Tibial nerve (tissue), 4 donors: ENCODE data around the gene RNF14. TPM values are rescaled to one million over a fixed set of nuclear protein-coding genes. Genes with fewer than 3 reads are reported as not detected.

Experiments
- DNase-seq, 2 donors: peaks; one replicate each; pipeline ENCODE4 v3.0.0-alpha.2; 2019; ENCODE audit warnings: low spot score in 2 of 2
- H3K27ac ChIP-seq, 4 donors: fragments of 200-600 bp; sonication (generic) in 3 of 4; one replicate each; pipeline ENCODE4 v1.5.1; 2017 to 2019; ENCODE audit warnings: mild to moderate bottlenecking in 1 of 4
- H3K27me3 ChIP-seq, 2 donors: fragments of 200-600 bp; sonication (generic) in 1 of 2; one replicate each; pipeline versions ENCODE4 v1.5.1 to v1.6.0; 2017 to 2019
- H3K36me3 ChIP-seq, 3 donors: fragments of 200-600 bp; sonication (generic); one replicate each; pipeline ENCODE4 v1.5.1; 2018 to 2019
- H3K4me1 ChIP-seq, 4 donors: fragments of 200-600 bp; sonication (generic) in 3 of 4; one replicate each; pipeline ENCODE4 v1.5.1; 2017 to 2019
- H3K4me3 ChIP-seq, 4 donors: fragments of 200-600 bp; sonication (generic) in 3 of 4; one replicate each; pipeline ENCODE4 v1.5.1; 2017 to 2019; ENCODE audit warnings: mild to moderate bottlenecking in 1 of 4, moderate library complexity in 1 of 4
- H3K9me3 ChIP-seq, 4 donors: fragments of 200-600 bp; sonication (generic) in 3 of 4; one replicate each; pipeline ENCODE4 v1.5.1; 2017 to 2019
- EP300 ChIP-seq, 2 donors: sonication (generic); formaldehyde crosslinking; IDR thresholded peaks; one replicate each; pipeline ENCODE4 v1.6.1; 2017; ENCODE audit warnings: antibody characterized with exemption in 2 of 2, mild to moderate bottlenecking in 1 of 2
- POLR2A ChIP-seq, 2 donors: fragments of 450-650 bp; IDR thresholded peaks; one replicate each; pipeline ENCODE4 v1.6.1; 2017; ENCODE audit warnings: antibody characterized with exemption in 2 of 2, mild to moderate bottlenecking in 2 of 2, moderate library complexity in 2 of 2
- WGBS, 2 donors: methylation state at CpG; one replicate each; pipeline ENCODE4 v1.1.5; 2018; 5-methylcytosine and 5-hydroxymethylcytosine counted together
- total RNA-seq, 4 donors: library from RNA; depleted of rRNA; stranded (reverse); fragments of >200 nt; gene quantifications; one replicate each; pipeline ENCODE4 v1.1.0, GENCODE V29; 2016
- TF ChIP-seq, protein P1 (sequence below), 5 experiments: fragments of 200-600 bp in 3 of 5; fragments of 450-650 bp in 2 of 5; sonication (generic) in 3 of 5; IDR thresholded peaks; one replicate each; pipeline ENCODE4 v1.5.1; 2016 to 2019; ENCODE audit warnings: antibody characterized with exemption in 5 of 5, mild to moderate bottlenecking in 3 of 5, moderate library complexity in 2 of 5

Gene RNF14
- total RNA-seq, 4 donors from 2014 or later, result 48.0 to 70.5 (median 57.8) TPM

- Histone ChIP-seq H3K27me3 (no peaks in the 10 kb centered on the region), H3K27ac (no peak overlapping the region), H3K4me1 (peaks cover 0 to 15% (median 4%) of the 10 kb centered on the region in 4 donors), H3K9me3 (no peaks in the 10 kb centered on the region), H3K36me3 (peaks cover 0 to 65% (median 0%) of the 10 kb centered on the region in 3 donors), H3K4me3 (no peak overlapping the region)
- TF ChIP-seq POLR2A (IDR thresholded peaks at IDR 0.05) (no peak), EP300 (IDR thresholded peaks at IDR 0.05) (no peak)
- TF ChIP-seq, protein P1, sequence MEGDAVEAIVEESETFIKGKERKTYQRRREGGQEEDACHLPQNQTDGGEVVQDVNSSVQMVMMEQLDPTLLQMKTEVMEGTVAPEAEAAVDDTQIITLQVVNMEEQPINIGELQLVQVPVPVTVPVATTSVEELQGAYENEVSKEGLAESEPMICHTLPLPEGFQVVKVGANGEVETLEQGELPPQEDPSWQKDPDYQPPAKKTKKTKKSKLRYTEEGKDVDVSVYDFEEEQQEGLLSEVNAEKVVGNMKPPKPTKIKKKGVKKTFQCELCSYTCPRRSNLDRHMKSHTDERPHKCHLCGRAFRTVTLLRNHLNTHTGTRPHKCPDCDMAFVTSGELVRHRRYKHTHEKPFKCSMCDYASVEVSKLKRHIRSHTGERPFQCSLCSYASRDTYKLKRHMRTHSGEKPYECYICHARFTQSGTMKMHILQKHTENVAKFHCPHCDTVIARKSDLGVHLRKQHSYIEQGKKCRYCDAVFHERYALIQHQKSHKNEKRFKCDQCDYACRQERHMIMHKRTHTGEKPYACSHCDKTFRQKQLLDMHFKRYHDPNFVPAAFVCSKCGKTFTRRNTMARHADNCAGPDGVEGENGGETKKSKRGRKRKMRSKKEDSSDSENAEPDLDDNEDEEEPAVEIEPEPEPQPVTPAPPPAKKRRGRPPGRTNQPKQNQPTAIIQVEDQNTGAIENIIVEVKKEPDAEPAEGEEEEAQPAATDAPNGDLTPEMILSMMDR (IDR thresholded peaks at IDR 0.05), result peak; percentile 67 to 81 (median 78)
- 12 to 14% methylated on average over 2 of the region's 2 CpGs for WGBS, 2 donors
- peak; percentile 75 to 95 for DNase-seq
Measured at GRCh38 chr5:141992349-141992963, 23.6 kb downstream of the RNF14 start.

DNA sequence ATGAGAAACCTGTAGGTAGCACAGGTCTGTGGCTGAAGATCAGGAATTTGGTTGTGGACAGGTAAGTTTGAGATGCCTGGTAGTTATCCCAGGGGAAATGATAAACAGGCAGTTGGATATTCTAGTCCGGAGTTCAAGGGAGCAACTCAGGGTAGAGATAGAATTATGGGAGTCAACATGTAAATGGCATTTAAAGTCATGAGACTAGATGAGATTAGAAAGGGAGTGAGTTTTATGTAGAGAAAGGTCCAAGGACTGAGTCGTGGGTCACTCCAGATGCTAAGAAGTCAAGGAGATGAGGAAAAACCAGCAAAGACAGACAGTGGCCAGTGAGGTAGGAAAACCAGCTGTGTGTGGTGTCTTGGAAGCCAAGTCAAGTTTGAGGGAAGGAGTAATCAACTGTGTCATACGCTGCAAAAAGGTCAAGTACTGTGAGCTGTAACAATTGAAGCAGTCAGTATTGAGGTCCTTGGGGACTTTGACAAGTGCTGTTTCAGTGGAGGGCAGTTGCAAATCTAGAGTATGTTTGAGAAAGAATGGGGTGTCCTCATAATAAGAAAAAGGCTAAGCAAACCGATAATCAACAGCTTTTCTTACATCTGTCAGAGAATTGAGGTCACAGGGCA, 25.7 kb downstream of the RNF14 start:
- TF ChIP-seq POLR2A (IDR thresholded peaks at IDR 0.05), result no peak
- no peak for TF ChIP-seq EP300 (IDR thresholded peaks at IDR 0.05)
- TF ChIP-seq, protein P1 (IDR thresholded peaks at IDR 0.05), result no peak
- 33 to 43% methylated on average over 4 of the region's 4 CpGs for WGBS, 2 donors
- Histone ChIP-seq H3K27me3 (no peaks in the 10 kb centered on the region), H3K4me3 (no peak overlapping the region), H3K9me3 (no peaks in the 10 kb centered on the region), H3K27ac (peak overlapping the region in 2 of 4 donors; percentile 4 to 46), H3K4me1 (peaks cover 0 to 15% (median 4%) of the 10 kb centered on the region in 4 donors), H3K36me3 (peaks cover 0 to 60% (median 0%) of the 10 kb centered on the region in 3 donors)
- DNase-seq, result no peak

DNA sequence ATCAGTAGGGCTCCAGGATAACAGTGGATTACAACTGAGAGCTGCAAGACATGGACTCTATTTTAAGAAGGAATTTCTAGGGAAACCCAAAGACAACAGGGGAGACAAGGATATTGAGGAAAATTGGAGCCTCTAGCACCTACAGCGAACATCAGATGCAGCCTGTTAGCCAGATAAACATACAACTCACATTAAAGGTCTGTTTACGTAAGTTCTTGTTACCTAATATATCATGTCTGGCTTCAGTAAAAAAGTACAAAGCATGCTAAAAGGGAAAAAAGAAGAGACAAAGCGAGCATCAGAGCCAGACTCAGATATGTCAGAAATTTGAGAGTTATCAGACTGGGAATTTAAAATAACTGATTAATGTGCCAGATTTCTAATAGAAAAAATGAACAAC, 26.8 kb downstream of the RNF14 start:
- Histone ChIP-seq H3K27me3 (no peaks in the 10 kb centered on the region), H3K4me1 (peaks cover 0 to 15% (median 4%) of the 10 kb centered on the region in 4 donors), H3K9me3 (no peaks in the 10 kb centered on the region), H3K4me3 (no peak overlapping the region), H3K36me3 (peaks cover 0 to 58% (median 0%) of the 10 kb centered on the region in 3 donors), H3K27ac (no peak overlapping the region)
- TF ChIP-seq EP300 (IDR thresholded peaks at IDR 0.05) (no peak), POLR2A (IDR thresholded peaks at IDR 0.05) (no peak)
- TF ChIP-seq, protein P1 (IDR thresholded peaks at IDR 0.05), result no peak
- DNase-seq, result no peak
- WGBS, 2 donors, result 96 to 97% methylated on average over 3 of the region's 3 CpGs

DNA sequence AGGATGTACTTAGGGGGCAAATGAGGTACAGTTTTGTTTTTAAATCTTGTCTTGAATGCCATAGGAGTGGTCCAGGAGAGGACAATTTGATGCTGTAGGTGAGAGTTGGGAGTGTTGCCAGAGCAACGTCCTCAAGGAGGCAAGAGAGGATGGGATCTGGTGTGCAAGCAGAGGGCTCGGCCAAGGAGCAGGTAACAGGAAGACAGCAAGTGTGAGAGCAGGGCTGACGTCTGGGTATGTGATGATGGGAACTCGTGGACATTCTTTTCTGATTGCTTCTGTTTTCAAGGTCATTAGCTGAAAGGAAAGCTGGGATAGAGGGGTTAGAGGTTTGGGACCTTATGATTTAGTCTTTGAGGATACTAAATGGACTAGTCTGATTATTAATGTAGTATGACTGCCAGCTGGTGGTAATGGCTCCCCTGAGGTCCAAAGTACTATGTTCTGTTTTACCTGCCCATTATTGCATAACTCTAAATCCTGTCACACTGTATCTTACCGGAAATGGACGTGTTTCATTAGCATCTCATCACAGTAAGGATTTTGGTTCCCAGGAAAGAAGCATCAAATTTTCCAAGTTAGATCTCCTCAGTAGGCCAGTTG, 28.6 kb downstream of the RNF14 start:
- peaks cover 0 to 63% (median 4%) of the 10 kb centered on the region in 3 donors for H3K36me3 ChIP-seq
- DNase-seq, result no peak

More for the DNA sequence above, 28.6 kb downstream of the RNF14 start:
- no peak overlapping the region for H3K4me3 ChIP-seq
- H3K27ac ChIP-seq, result no peak overlapping the region
- peaks cover 0 to 14% (median 4%) of the 10 kb centered on the region in 4 donors for H3K4me1 ChIP-seq
- H3K9me3 ChIP-seq, result no peaks in the 10 kb centered on the region
- no peak for TF ChIP-seq POLR2A (IDR thresholded peaks at IDR 0.05)
- no peak for TF ChIP-seq EP300 (IDR thresholded peaks at IDR 0.05)
- TF ChIP-seq, protein P1 (IDR thresholded peaks at IDR 0.05), result no peak
- H3K27me3 ChIP-seq, result no peaks in the 10 kb centered on the region
- WGBS, 2 donors, result 62 to 71% methylated on average over 6 of the region's 6 CpGs
